NB4 (cell line): Measurements from ENCODE around the gene NFE2L3.
A peak's percentile ranks its signal among the peaks of the same experiment; 100 is the strongest.

Experiments used
- DNase-seq: peaks from one replicate; pipeline ENCODE4 v3.0.0; 2010; ENCODE audit warnings: low read depth
- H3K4me3 ChIP-seq: one replicate; pipeline ENCODE4 v1.5.1; 2011; ENCODE audit warnings: mild to moderate bottlenecking, low read depth, low read length, moderate library complexity
- CTCF ChIP-seq: IDR thresholded peaks from one replicate; pipeline ENCODE4 v1.5.1; 2012; ENCODE audit warnings: low read depth, low read length
- MYC ChIP-seq: IDR thresholded peaks from 2 replicates; pipeline ENCODE4 v1.6.1; 2011; ENCODE audit warnings: low read depth, low read length
- POLR2A ChIP-seq: IDR thresholded peaks from 2 replicates; pipeline ENCODE4 v1.6.1; 2011; ENCODE audit warnings: mild to moderate bottlenecking; ENCODE audit not compliant: insufficient read length; ENCODE audit errors: extremely low read depth
- TF ChIP-seq, protein P1 (sequence below): IDR thresholded peaks from 2 replicates; pipeline ENCODE4 v1.6.1; 2011; ENCODE audit warnings: low read depth, low read length

The NFE2L3 gene

DNA sequence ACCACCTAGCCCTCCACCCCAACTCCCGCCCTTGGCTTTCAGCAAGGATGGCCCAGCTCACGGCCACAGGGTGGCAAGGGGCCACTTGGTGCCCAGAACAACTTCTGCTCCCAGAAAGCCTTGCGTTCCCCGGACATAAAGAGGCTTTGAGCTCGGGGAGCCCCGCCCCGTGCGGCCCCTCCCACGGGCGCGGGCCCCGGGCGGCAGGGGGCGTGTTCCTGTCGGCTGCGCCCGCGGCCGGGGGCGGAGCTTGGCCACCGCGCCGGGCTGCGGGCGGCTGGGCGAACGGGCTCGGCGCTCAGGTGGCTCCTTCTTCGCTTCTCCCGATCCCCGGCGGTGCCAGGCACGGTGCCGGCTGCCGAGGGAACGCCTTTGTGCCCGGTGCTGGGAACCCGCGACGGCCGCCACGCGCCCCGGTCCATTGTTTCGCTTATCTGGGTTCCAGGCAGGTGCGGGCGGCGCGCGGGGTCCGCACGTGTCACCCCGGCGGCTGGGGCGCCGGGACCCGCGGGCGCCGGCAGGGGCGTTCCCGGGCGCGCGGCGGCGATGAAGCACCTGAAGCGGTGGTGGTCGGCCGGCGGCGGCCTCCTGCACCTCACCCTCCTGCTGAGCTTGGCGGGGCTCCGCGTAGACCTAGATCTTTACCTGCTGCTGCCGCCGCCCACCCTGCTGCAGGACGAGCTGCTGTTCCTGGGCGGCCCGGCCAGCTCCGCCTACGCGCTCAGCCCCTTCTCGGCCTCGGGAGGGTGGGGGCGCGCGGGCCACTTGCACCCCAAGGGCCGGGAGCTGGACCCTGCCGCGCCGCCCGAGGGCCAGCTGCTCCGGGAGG lies at the start of gene NFE2L3:
Gene NFE2L3 (plus strand): TSS at position 246 of the 829 bp plus-strand sequence. CDS start 301 bp downstream, at position 547.
- H3K4me3 ChIP-seq, result peak within 1 kb of the TSS; percentile 54
- peak; percentile 93 for DNase-seq
- TF ChIP-seq, protein P1, sequence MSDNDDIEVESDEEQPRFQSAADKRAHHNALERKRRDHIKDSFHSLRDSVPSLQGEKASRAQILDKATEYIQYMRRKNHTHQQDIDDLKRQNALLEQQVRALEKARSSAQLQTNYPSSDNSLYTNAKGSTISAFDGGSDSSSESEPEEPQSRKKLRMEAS, result peak; percentile 64; the same call in 1 of the 2 replicates
- TF ChIP-seq POLR2A, result peak; percentile 93
- peak; percentile 75 for TF ChIP-seq MYC
- no peak for TF ChIP-seq CTCF

- peak; percentile 83 for TF ChIP-seq MYC
- TF ChIP-seq POLR2A, result peak; percentile 19
- no peak for TF ChIP-seq CTCF
- TF ChIP-seq, protein P1, result peak; percentile 75
- peak; percentile 80 for DNase-seq
- peak overlapping the region; percentile 21 for H3K4me3 ChIP-seq
These were observed 48.4 kb upstream of the NFE2L3 start for GRCh38 chr7:26103596-26103995.

GRCh38 chr7:26105236-26105635 lies 46.8 kb upstream of the NFE2L3 start:
- H3K4me3 ChIP-seq, result no peak overlapping the region
- DNase-seq, result no peak
- TF ChIP-seq POLR2A (no peak), MYC (no peak), CTCF (no peak)
- TF ChIP-seq, protein P1, result no peak

- no peak for DNase-seq
- TF ChIP-seq MYC, result no peak
- TF ChIP-seq CTCF, result no peak
- TF ChIP-seq, protein P1, result no peak
- TF ChIP-seq POLR2A, result no peak
- no peak overlapping the region for H3K4me3 ChIP-seq
These were observed 46.1 kb upstream of the NFE2L3 start for GRCh38 chr7:26105931-26106330.

- DNase-seq, result no peak
- TF ChIP-seq POLR2A, result no peak
- H3K4me3 ChIP-seq, result no peak overlapping the region
These were observed 39.7 kb upstream of the NFE2L3 start for GRCh38 chr7:26112203-26112740.

DNA sequence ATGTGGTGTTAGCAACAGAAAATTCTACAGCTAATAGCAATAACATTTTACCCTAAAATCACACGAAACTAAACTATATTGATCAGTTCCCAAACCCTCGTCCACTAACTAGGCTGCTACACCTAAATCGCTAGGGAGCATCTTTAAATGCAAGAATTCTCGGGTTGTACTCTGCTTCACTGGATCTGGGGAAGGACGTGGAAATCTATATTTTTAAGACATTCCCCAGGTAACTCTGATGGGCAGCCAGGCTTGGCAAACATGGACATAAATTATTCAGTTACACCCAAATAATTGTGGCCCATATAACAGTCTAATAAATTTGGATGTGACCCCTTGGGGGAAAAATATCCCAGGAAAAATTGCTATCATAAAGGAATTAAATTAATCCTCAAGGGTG lies 36.3 kb upstream of the NFE2L3 start:
- no peak for DNase-seq
- TF ChIP-seq, protein P1, result no peak
- TF ChIP-seq CTCF (no peak), MYC (no peak), POLR2A (no peak)
- H3K4me3 ChIP-seq, result no peak overlapping the region
